GM23248 (cell line): ENCODE results near the gene TEX54. TPM values are rescaled to one million over a fixed set of nuclear protein-coding genes. Genes with fewer than 3 reads are reported as not detected.

Source experiments
- DNase-seq: peaks from one replicate; pipeline ENCODE4 v3.0.0-alpha.2; 2015
- H2AFZ ChIP-seq: fragments of 200-600 bp; sonication (generic); 2 replicates; pipeline ENCODE4 v1.6.1; 2016; ENCODE audit warnings: antibody characterized with exemption
- H3F3A ChIP-seq: fragments of 200-600 bp; sonication (generic); 2 replicates; pipeline ENCODE4 v1.6.1; 2016; ENCODE audit warnings: mild to moderate bottlenecking, antibody characterized with exemption, mixed run types; ENCODE audit not compliant: insufficient read depth
- H3K27ac ChIP-seq: fragments of 200-600 bp; sonication (generic); 2 replicates; pipeline ENCODE4 v1.5.1; 2016; ENCODE audit warnings: mild to moderate bottlenecking
- H3K27me3 ChIP-seq: fragments of 200-600 bp; sonication (generic); replicated peaks from 2 replicates; pipeline ENCODE4 v1.6.1; 2016; ENCODE audit warnings: mild to moderate bottlenecking; ENCODE audit not compliant: insufficient read depth
- H3K36me3 ChIP-seq: fragments of 200-600 bp; sonication (generic); 2 replicates; pipeline ENCODE4 v1.6.1; 2016; ENCODE audit warnings: low read depth, mild to moderate bottlenecking
- H3K4me1 ChIP-seq: fragments of 200-600 bp; sonication (generic); 2 replicates; pipeline ENCODE4 v1.6.1; 2016; ENCODE audit warnings: mild to moderate bottlenecking; ENCODE audit not compliant: insufficient read depth
- H3K4me2 ChIP-seq: fragments of 200-600 bp; sonication (generic); one replicate; pipeline ENCODE4 v1.6.1; 2016; ENCODE audit warnings: mild to moderate bottlenecking; ENCODE audit not compliant: unreplicated experiment
- H3K4me3 ChIP-seq: fragments of 200-600 bp; sonication (generic); 2 replicates; pipeline ENCODE4 v1.5.1; 2016; ENCODE audit warnings: mild to moderate bottlenecking
- H3K79me2 ChIP-seq: fragments of 200-600 bp; sonication (generic); 2 replicates; pipeline ENCODE4 v1.6.1; 2016; ENCODE audit warnings: mild to moderate bottlenecking; ENCODE audit not compliant: insufficient read depth
- H3K9ac ChIP-seq: fragments of 200-600 bp; sonication (generic); 2 replicates; pipeline ENCODE4 v1.6.1; 2016; ENCODE audit warnings: mild to moderate bottlenecking
- H3K9me2 ChIP-seq: fragments of 200-600 bp; sonication (generic); 2 replicates; pipeline ENCODE4 v1.6.1; 2016; ENCODE audit warnings: mixed run types, mild to moderate bottlenecking, moderate library complexity; ENCODE audit not compliant: insufficient read depth
- H3K9me3 ChIP-seq: fragments of 200-600 bp; sonication (generic); one replicate; pipeline ENCODE4 v1.6.1; 2017; ENCODE audit warnings: low read depth
- H4K20me1 ChIP-seq: fragments of 200-600 bp; sonication (generic); 2 replicates; pipeline ENCODE4 v1.6.0; 2016; ENCODE audit not compliant: insufficient read depth
- EZH2 ChIP-seq: fragments of 200-600 bp; sonication (generic); IDR thresholded peaks from 2 replicates; pipeline ENCODE4 v1.6.1; 2018; ENCODE audit warnings: antibody characterized with exemption, mild to moderate bottlenecking; ENCODE audit not compliant: insufficient read depth, poor library complexity, severe bottlenecking
- EZH2phosphoT487 ChIP-seq: fragments of 200-600 bp; sonication (generic); IDR thresholded peaks from 2 replicates; pipeline ENCODE4 v1.6.1; 2018; ENCODE audit warnings: antibody characterized with exemption, moderate library complexity, mild to moderate bottlenecking, low read depth; ENCODE audit not compliant: insufficient read depth
- WGBS, 2 experiments: methylation state at CpG; one replicate each; pipeline ENCODE4 v1.1.6; 2015 to 2017; ENCODE audit warnings: low lambda C conversion rate in 2 of 2, low coverage in 1 of 2; ENCODE audit errors: missing lambda C conversion rate in 2 of 2; 5-methylcytosine and 5-hydroxymethylcytosine counted together
- in situ Hi-C: fragments of 300-500 bp; cut with MboI; formaldehyde crosslinking; loops from 2 replicates; pipeline ENCODE4 v1.15.0; 2020
- polyA plus RNA-seq: library from polyadenylated mRNA; unstranded; fragments of >200 nt; fragmentation: Nextera tagmentation; extraction: Ambion mirVana; gene quantifications from 2 replicates; pipeline ENCODE4 v1.2.1, GENCODE V29; 2016
- total RNA-seq: library from RNA; depleted of rRNA; stranded (reverse); fragments of >200 nt; shearing (Covaris generic); gene quantifications from 2 replicates; pipeline ENCODE4 v1.2.3, GENCODE V29; 2014

TEX54 gene
- total and polyA plus RNA-seq, 2 experiments from 2014 or later: 0.44 TPM; not detected in 1

GRCh38 chr11:62806611-62807121 is 26.0 kb downstream of the TEX54 start:
- H3K4me2 ChIP-seq: peak overlapping the region; percentile 93
- peaks cover 19% of the 10 kb centered on the region for H3K36me3 ChIP-seq
- TF ChIP-seq EZH2phosphoT487 (no peak), EZH2 (no peak)
- H3K9ac ChIP-seq: peak overlapping the region; percentile 30
- 34 to 52% methylated on average over 5 of the region's 5 CpGs for WGBS, 2 experiments
- no peak overlapping the region for H3K4me3 ChIP-seq
- peaks cover 35% of the 10 kb centered on the region for H3K79me2 ChIP-seq
- H3K27ac ChIP-seq: peak overlapping the region; percentile 74
- peaks cover 20% of the 10 kb centered on the region for H3K4me1 ChIP-seq
- no peak overlapping the region for H2AFZ ChIP-seq
- in situ Hi-C loops: no loop called here
- H3K9me2 ChIP-seq: no peaks in the 10 kb centered on the region
- no peaks in the 10 kb centered on the region for H4K20me1 ChIP-seq
- no peaks in the 10 kb centered on the region for H3K27me3 ChIP-seq
- H3F3A ChIP-seq: peaks cover 45% of the 10 kb centered on the region
- H3K9me3 ChIP-seq: no peaks in the 10 kb centered on the region
- peak; percentile 77 for DNase-seq

- peak overlapping the region; percentile 95 for H3K9ac ChIP-seq
- peak overlapping the region; percentile 74 for H3K27ac ChIP-seq
- H3K4me3 ChIP-seq: peak overlapping the region; percentile 97
- in situ Hi-C loops: no loop called here
- H2AFZ ChIP-seq: peak overlapping the region; percentile 77
- no peaks in the 10 kb centered on the region for H4K20me1 ChIP-seq
- H3K9me3 ChIP-seq: no peaks in the 10 kb centered on the region
- WGBS, 2 experiments: 23 to 27% methylated on average over 12 of the region's 12 CpGs
- H3K36me3 ChIP-seq: peaks cover 25% of the 10 kb centered on the region
- peaks cover 41% of the 10 kb centered on the region for H3F3A ChIP-seq
- no peaks in the 10 kb centered on the region for H3K27me3 ChIP-seq
- peak; percentile 45 for DNase-seq
- H3K9me2 ChIP-seq: no peaks in the 10 kb centered on the region
- peaks cover 42% of the 10 kb centered on the region for H3K79me2 ChIP-seq
- H3K4me1 ChIP-seq: peaks cover 20% of the 10 kb centered on the region
- no peak for TF ChIP-seq EZH2
- no peak for TF ChIP-seq EZH2phosphoT487
- H3K4me2 ChIP-seq: peak overlapping the region; percentile 93
Measured at GRCh38 chr11:62805961-62806441, 26.6 kb downstream of the TEX54 start.

- Histone ChIP-seq H3K27ac (peak within 1 kb of the TSS; percentile 82), H3K27me3 (no peaks in the 10 kb centered on the region), H2AFZ (peak within 1 kb of the TSS; percentile 77), H3K9me3 (no peaks in the 10 kb centered on the region), H3K9ac (peak within 1 kb of the TSS; percentile 95), H3K4me2 (peak within 1 kb of the TSS; percentile 94), H3K4me1 (peaks cover 20% of the 10 kb centered on the region), H3K36me3 (peaks cover 33% of the 10 kb centered on the region), H3K9me2 (no peaks in the 10 kb centered on the region), H3F3A (peaks cover 35% of the 10 kb centered on the region), H4K20me1 (no peaks in the 10 kb centered on the region), H3K4me3 (peak within 1 kb of the TSS; percentile 97), H3K79me2 (peaks cover 47% of the 10 kb centered on the region)
- TF ChIP-seq EZH2 (no peak), EZH2phosphoT487 (no peak)
- in situ Hi-C loops: no loop called here
- DNase-seq: peak; percentile 97
- WGBS, 2 experiments: 1% methylated on average over 57 to 65 of the region's 77 CpGs
Measured at GRCh38 chr11:62805076-62805892, 27.4 kb downstream of the TEX54 start, which contains the start of gene NXF1. Gene NXF1 (minus strand): TSS chr11:62805440. CDS start chr11:62805356, 84 bp downstream.

GRCh38 chr11:62804310-62805075 is 28.1 kb downstream of the TEX54 start:
- peak overlapping the region; percentile 82 for H3K27ac ChIP-seq
- H4K20me1 ChIP-seq: no peaks in the 10 kb centered on the region
- no peaks in the 10 kb centered on the region for H3K27me3 ChIP-seq
- peaks cover 33% of the 10 kb centered on the region for H3F3A ChIP-seq
- H3K79me2 ChIP-seq: peaks cover 55% of the 10 kb centered on the region
- H3K4me1 ChIP-seq: peaks cover 20% of the 10 kb centered on the region
- WGBS, 2 experiments: 1 to 2% methylated on average over 14 of the region's 14 CpGs
- H3K4me2 ChIP-seq: peak overlapping the region; percentile 94
- H3K9me3 ChIP-seq: no peaks in the 10 kb centered on the region
- H3K4me3 ChIP-seq: peak overlapping the region; percentile 97
- H2AFZ ChIP-seq: peak overlapping the region; percentile 17; the same call in 1 of the 2 replicates
- no peak for TF ChIP-seq EZH2
- no peak for TF ChIP-seq EZH2phosphoT487
- DNase-seq: peak; percentile 74
- in situ Hi-C loops: no loop called here
- peak overlapping the region; percentile 95 for H3K9ac ChIP-seq
- no peaks in the 10 kb centered on the region for H3K9me2 ChIP-seq
- H3K36me3 ChIP-seq: peaks cover 36% of the 10 kb centered on the region
